Breast epithelium (tissue), 4 donors: ENCODE measurements around the gene PCYT2. TPM values are rescaled to one million over a fixed set of nuclear protein-coding genes. Genes with fewer than 3 reads are reported as not detected.

ENCODE experiments used
- DNase-seq, 2 donors: peaks; one replicate each; pipeline ENCODE4 v3.0.0-alpha.2; 2019; ENCODE audit warnings: low spot score in 2 of 2
- H3K27ac ChIP-seq, 2 donors: fragments of 200-600 bp; sonication (generic) in 1 of 2; one replicate each; pipeline ENCODE4 v1.5.1; 2016 to 2019; ENCODE audit warnings: mild to moderate bottlenecking in 1 of 2
- H3K27me3 ChIP-seq, 2 donors: fragments of 200-600 bp; sonication (generic) in 1 of 2; one replicate each; pipeline versions ENCODE4 v1.5.1 to v1.6.0; 2017 to 2019; ENCODE audit warnings: control low read depth in 1 of 2, mild to moderate bottlenecking in 1 of 2
- H3K36me3 ChIP-seq: fragments of 200-600 bp; one replicate; pipeline ENCODE4 v1.5.1; 2019
- H3K4me1 ChIP-seq, 2 donors: fragments of 200-600 bp; sonication (generic); one replicate each; pipeline ENCODE4 v1.5.1; 2016 to 2019; ENCODE audit warnings: control low read depth in 1 of 2
- H3K4me3 ChIP-seq, 3 donors: fragments of 200-600 bp; sonication (generic); 1 replicate in 2 of 3; 2 replicates in 1 of 3; pipeline ENCODE4 v1.5.1; 2016 to 2019; ENCODE audit warnings: mild to moderate bottlenecking in 3 of 3, moderate library complexity in 2 of 3
- H3K9me3 ChIP-seq, 2 donors: fragments of 200-600 bp; sonication (generic) in 1 of 2; one replicate each; pipeline ENCODE4 v1.5.1; 2016 to 2019; ENCODE audit warnings: control low read depth in 1 of 2
- POLR2A ChIP-seq: fragments of 450-650 bp; IDR thresholded peaks from one replicate; pipeline ENCODE4 v1.6.1; 2016; ENCODE audit warnings: antibody characterized with exemption, mild to moderate bottlenecking, moderate library complexity
- POLR2AphosphoS5 ChIP-seq, 3 donors: sonication (generic); formaldehyde crosslinking; IDR thresholded peaks; one replicate each; pipeline ENCODE4 v1.6.1; 2017; ENCODE audit warnings: antibody characterized with exemption in 3 of 3
- intact Hi-C: fragments of 100-400 bp; cut with DNase I; formaldehyde crosslinking; loops from one replicate; pipeline ENCODE4 v1.15.1; 2023; ENCODE audit warnings: low total_unique reads
- total RNA-seq, 3 donors: library from RNA; depleted of rRNA; stranded (reverse); fragments of >200 nt; gene quantifications; one replicate each; pipeline ENCODE4 v1.1.0, GENCODE V29; 2016
- TF ChIP-seq, protein P1 (sequence below), 3 donors: fragments of 450-650 bp; IDR thresholded peaks; one replicate each; pipeline ENCODE4 v1.5.1; 2016 to 2017; ENCODE audit warnings: antibody characterized with exemption in 3 of 3, mild to moderate bottlenecking in 3 of 3, moderate library complexity in 3 of 3

PCYT2 gene
- total RNA-seq, 3 donors from 2014 or later: 22.9 to 69.4 (median 35.9) TPM

- Histone ChIP-seq H3K27ac (no peak overlapping the region), H3K4me3 (peak overlapping the region; percentile 23 to 70 (median 49)), H3K36me3 (no peaks in the 10 kb centered on the region)
Measured at GRCh38 chr17:81902653-81903414, 8.4 kb downstream of the PCYT2 start.

GRCh38 chr17:81902023-81902652 lies 9.1 kb downstream of the PCYT2 start, which contains the start of gene NPB:
Gene NPB, plus strand, starts transcription at chr17:81902238. Its CDS starts 40 bp downstream, at chr17:81902278.
- Histone ChIP-seq H3K27ac (no peak within 1 kb of the TSS), H3K36me3 (no peaks in the 10 kb centered on the region)
- intact Hi-C loops: no loop called here

More at GRCh38 chr17:81902653-81903414, 8.4 kb downstream of the PCYT2 start:
- Histone ChIP-seq H3K27me3 (no peaks in the 10 kb centered on the region), H3K4me1 (no peaks in the 10 kb centered on the region), H3K9me3 (no peaks in the 10 kb centered on the region)
- intact Hi-C loops: no loop called here
- TF ChIP-seq POLR2A: no peak
- TF ChIP-seq, protein P1, sequence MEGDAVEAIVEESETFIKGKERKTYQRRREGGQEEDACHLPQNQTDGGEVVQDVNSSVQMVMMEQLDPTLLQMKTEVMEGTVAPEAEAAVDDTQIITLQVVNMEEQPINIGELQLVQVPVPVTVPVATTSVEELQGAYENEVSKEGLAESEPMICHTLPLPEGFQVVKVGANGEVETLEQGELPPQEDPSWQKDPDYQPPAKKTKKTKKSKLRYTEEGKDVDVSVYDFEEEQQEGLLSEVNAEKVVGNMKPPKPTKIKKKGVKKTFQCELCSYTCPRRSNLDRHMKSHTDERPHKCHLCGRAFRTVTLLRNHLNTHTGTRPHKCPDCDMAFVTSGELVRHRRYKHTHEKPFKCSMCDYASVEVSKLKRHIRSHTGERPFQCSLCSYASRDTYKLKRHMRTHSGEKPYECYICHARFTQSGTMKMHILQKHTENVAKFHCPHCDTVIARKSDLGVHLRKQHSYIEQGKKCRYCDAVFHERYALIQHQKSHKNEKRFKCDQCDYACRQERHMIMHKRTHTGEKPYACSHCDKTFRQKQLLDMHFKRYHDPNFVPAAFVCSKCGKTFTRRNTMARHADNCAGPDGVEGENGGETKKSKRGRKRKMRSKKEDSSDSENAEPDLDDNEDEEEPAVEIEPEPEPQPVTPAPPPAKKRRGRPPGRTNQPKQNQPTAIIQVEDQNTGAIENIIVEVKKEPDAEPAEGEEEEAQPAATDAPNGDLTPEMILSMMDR (IDR thresholded peaks at IDR 0.05): no peak
- no peak for TF ChIP-seq POLR2AphosphoS5 (IDR thresholded peaks at IDR 0.05)
- no peak for DNase-seq

DNA sequence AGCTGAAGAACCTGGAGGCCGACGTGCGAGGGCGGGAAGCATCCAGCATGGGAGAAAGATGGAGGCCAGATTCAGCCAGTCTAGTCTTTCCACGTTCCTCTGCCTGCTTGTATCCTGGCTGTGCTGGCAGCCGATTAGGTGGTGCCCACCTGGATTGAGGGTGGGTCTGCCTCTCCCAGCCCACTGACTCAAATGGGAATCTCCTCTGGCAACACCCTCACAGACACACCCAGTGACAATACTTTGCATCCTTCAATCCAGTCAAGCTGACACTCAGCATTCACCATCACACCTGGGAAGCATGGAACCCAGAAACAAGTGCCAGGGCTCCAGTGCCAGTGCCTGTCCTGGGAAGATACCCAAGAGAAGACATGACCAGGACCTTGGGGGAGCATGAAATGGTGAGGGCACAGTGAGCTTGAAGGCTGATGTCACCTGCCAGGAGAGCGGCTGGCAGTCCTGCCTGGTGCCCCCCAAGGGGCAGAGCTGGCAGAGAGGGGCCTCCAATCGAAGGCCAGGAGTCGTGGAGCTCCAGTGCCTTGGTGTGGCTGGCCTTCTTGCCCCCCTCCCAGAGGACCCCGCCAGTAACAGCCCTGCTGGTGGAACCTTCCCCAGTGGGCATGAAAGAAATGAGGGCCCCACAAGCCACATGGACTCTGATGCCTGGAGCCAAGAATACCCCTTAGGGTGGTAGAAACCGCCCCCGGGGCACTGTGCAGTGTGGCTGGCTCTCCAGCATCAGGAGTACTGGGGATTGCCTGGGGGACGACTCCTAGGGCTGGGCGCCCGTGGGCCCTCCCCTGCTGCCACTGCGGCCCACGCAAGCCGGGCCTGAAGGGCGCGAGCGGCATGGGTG lies 9.8 kb downstream of the PCYT2 start:
- H3K27me3 ChIP-seq: no peaks in the 10 kb centered on the region
- TF ChIP-seq POLR2AphosphoS5 (IDR thresholded peaks at IDR 0.05) (no peak), POLR2A (no peak)
- TF ChIP-seq, protein P1 (IDR thresholded peaks at IDR 0.05): no peak
- no peaks in the 10 kb centered on the region for H3K9me3 ChIP-seq
- peak overlapping the region; percentile 23 to 70 (median 49) for H3K4me3 ChIP-seq
- H3K27ac ChIP-seq: no peak overlapping the region
- no peak for DNase-seq
- intact Hi-C loops: no loop called here
- H3K36me3 ChIP-seq: no peaks in the 10 kb centered on the region
- H3K4me1 ChIP-seq: no peaks in the 10 kb centered on the region

More at GRCh38 chr17:81902023-81902652, 9.1 kb downstream of the PCYT2 start, which contains the start of gene NPB:
- H3K27me3 ChIP-seq: no peaks in the 10 kb centered on the region
- peak within 1 kb of the TSS; percentile 23 to 70 (median 49) for H3K4me3 ChIP-seq
- no peak for DNase-seq
- H3K9me3 ChIP-seq: no peaks in the 10 kb centered on the region
- no peaks in the 10 kb centered on the region for H3K4me1 ChIP-seq
- no peak for TF ChIP-seq POLR2AphosphoS5 (IDR thresholded peaks at IDR 0.05)
- TF ChIP-seq, protein P1 (IDR thresholded peaks at IDR 0.05): no peak
- no peak for TF ChIP-seq POLR2A

DNA sequence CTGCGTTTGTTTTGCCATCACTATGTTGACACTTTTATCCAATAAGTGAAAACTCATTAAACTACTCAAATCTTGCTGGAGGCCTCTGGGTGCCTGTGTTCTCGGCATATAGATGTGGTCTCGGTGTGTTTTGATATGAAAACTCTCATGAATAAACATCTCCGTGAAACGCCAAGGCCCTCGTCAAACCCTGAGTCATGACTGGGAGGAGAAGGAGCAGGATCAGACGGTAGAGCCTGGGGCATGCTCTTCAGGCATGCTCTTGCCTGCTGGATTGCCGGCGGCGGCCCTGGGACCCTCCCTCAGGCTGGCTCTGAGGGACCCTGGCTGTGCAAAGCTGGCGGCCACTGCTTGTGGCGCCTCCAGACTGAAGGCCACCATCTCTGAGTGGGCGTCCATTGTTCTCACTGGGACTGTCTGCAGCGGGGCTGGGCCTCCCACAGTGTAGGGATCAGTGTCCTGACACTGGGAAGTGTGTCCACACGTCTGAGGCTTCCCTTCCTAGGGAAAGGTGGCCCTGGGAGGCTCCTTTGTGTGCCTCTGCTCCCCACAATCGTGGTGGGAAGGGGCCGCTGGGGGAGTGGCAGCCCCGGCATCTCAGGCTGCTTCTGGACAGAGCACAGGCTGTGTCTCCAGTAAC lies 10.9 kb downstream of the PCYT2 start:
- Histone ChIP-seq H3K9me3 (no peaks in the 10 kb centered on the region), H3K4me1 (no peaks in the 10 kb centered on the region), H3K4me3 (no peak overlapping the region), H3K27me3 (no peaks in the 10 kb centered on the region), H3K27ac (no peak overlapping the region), H3K36me3 (no peaks in the 10 kb centered on the region)
- intact Hi-C loops: no loop called here
- TF ChIP-seq POLR2AphosphoS5 (IDR thresholded peaks at IDR 0.05) (no peak), POLR2A (no peak)
- TF ChIP-seq, protein P1 (IDR thresholded peaks at IDR 0.05): no peak
- DNase-seq: no peak
